Fibroblast of lung (primary cell): ENCODE measurements around the gene FAM53B. TPM values are rescaled to one million over a fixed set of nuclear protein-coding genes. Genes with fewer than 3 reads are reported as not detected.

Source experiments
- DNase-seq, 2 donors: peaks; one replicate each; pipeline versions ENCODE4 v3.0.0 to v3.0.0-alpha.2; 2010; ENCODE audit warnings: low read depth in 2 of 2
- H2AFZ ChIP-seq: 2 replicates; pipeline ENCODE4 v1.5.1; 2012; ENCODE audit warnings: low read length, control low read depth, inconsistent platforms
- H3K27ac ChIP-seq: 2 replicates; pipeline ENCODE4 v1.5.1; 2011; ENCODE audit warnings: low read length, control low read depth; ENCODE audit not compliant: insufficient read depth
- H3K27me3 ChIP-seq: 2 replicates; pipeline ENCODE4 v1.5.1; 2011; ENCODE audit warnings: mild to moderate bottlenecking, low read length; ENCODE audit not compliant: control insufficient read depth, insufficient read depth
- H3K36me3 ChIP-seq: 2 replicates; pipeline ENCODE4 v1.5.1; 2011; ENCODE audit warnings: low read length; ENCODE audit not compliant: control insufficient read depth, insufficient read depth
- H3K4me1 ChIP-seq: 2 replicates; pipeline ENCODE4 v1.5.1; 2011; ENCODE audit warnings: low read length; ENCODE audit not compliant: control insufficient read depth, insufficient read depth; ENCODE audit errors: extremely low read depth
- H3K4me2 ChIP-seq: 2 replicates; pipeline ENCODE4 v1.5.1; 2011; ENCODE audit warnings: low read length, control low read depth; ENCODE audit not compliant: insufficient read depth; ENCODE audit errors: extremely low read depth
- H3K4me3 ChIP-seq, 4 experiments: fragments of 200-600 bp in 1 of 4; sonication (generic) in 1 of 4; replicated peaks in 1 of 4; 2 replicates each; pipeline ENCODE4 v1.5.1; 2011 to 2016; ENCODE audit warnings: low read length in 4 of 4, low read depth in 3 of 4, mild to moderate bottlenecking in 3 of 4, control low read depth in 2 of 4, inconsistent platforms in 1 of 4, mixed read lengths in 1 of 4; ENCODE audit not compliant: insufficient read depth in 1 of 4; ENCODE audit errors: control extremely low read depth in 1 of 4
- H3K79me2 ChIP-seq: 2 replicates; pipeline ENCODE4 v1.5.1; 2012; ENCODE audit warnings: mild to moderate bottlenecking, low read length, inconsistent platforms; ENCODE audit not compliant: control insufficient read depth, insufficient read depth
- H3K9ac ChIP-seq: 2 replicates; pipeline ENCODE4 v1.5.1; 2011; ENCODE audit warnings: mild to moderate bottlenecking, low read length, control low read depth; ENCODE audit not compliant: insufficient read depth
- H3K9me3 ChIP-seq: 2 replicates; pipeline ENCODE4 v1.5.1; 2012; ENCODE audit warnings: low read depth, low read length; ENCODE audit not compliant: control insufficient read depth, insufficient read depth
- H4K20me1 ChIP-seq: 2 replicates; pipeline ENCODE4 v1.5.1; 2011; ENCODE audit warnings: low read length; ENCODE audit not compliant: control insufficient read depth, insufficient read depth; ENCODE audit errors: extremely low read depth
- CTCF ChIP-seq, 2 donors: IDR thresholded peaks in 1 of 2; conservative IDR thresholded peaks in 1 of 2; 1 replicate in 1 of 2; 2 replicates in 1 of 2; pipeline ENCODE4 v1.5.1; 2011 to 2012; ENCODE audit warnings: low read length in 2 of 2, control low read depth in 1 of 2, inconsistent platforms in 1 of 2, low read depth in 1 of 2, mild to moderate bottlenecking in 1 of 2
- EZH2 ChIP-seq: IDR thresholded peaks from 2 replicates; pipeline ENCODE4 v1.5.1; 2012; ENCODE audit warnings: low read length, control low read depth, mild to moderate bottlenecking; ENCODE audit errors: missing control alignments
- polyA plus RNA-seq, 2 donors: library from polyadenylated mRNA; depleted of rRNA in 1 of 2; stranded (reverse) in 1 of 2; unstranded in 1 of 2; fragments of >200 nt; gene quantifications; 2 replicates each; pipeline ENCODE4 v1.2.1, GENCODE V29; 2011 to 2012; ENCODE audit warnings: missing spikeins in 1 of 2
- total RNA-seq: library from RNA; depleted of rRNA; stranded (reverse); fragments of >200 nt; gene quantifications from 2 replicates; pipeline ENCODE4 v1.2.1, GENCODE V29; 2014

FAM53B gene
- total and polyA plus RNA-seq, 2 donors (not counting 1 experiment from before 2014, with no cell fraction given), result 2.2 to 11.7 TPM

GRCh38 chr10:124594240-124594639 lies 149.9 kb downstream of the FAM53B start:
- Histone ChIP-seq H3K9ac (no peak overlapping the region), H2AFZ (no peak overlapping the region), H3K4me3 (no peak overlapping the region), H3K27me3 (no peaks in the 10 kb centered on the region), H3K4me2 (no peak overlapping the region), H3K9me3 (no peaks in the 10 kb centered on the region), H3K79me2 (no peaks in the 10 kb centered on the region), H3K36me3 (no peaks in the 10 kb centered on the region), H4K20me1 (no peaks in the 10 kb centered on the region), H3K4me1 (no peaks in the 10 kb centered on the region), H3K27ac (no peak overlapping the region)
- TF ChIP-seq CTCF (conservative IDR thresholded peaks at IDR 0.05 in 1 of 2, IDR thresholded peaks at IDR 0.05 in 1 of 2; ENCODE audit: low read depth in 1 of 2, low read length in 2 of 2) (no peak), EZH2 (no peak)
- no peak for DNase-seq

GRCh38 chr10:124593431-124593985 lies 150.7 kb downstream of the FAM53B start:
- no peak for DNase-seq
- Histone ChIP-seq H4K20me1 (no peaks in the 10 kb centered on the region), H3K36me3 (no peaks in the 10 kb centered on the region), H3K4me3 (no peak overlapping the region), H3K4me1 (no peaks in the 10 kb centered on the region), H3K27me3 (no peaks in the 10 kb centered on the region), H3K9ac (no peak overlapping the region), H3K9me3 (no peaks in the 10 kb centered on the region), H2AFZ (no peak overlapping the region), H3K4me2 (no peak overlapping the region), H3K79me2 (no peaks in the 10 kb centered on the region), H3K27ac (no peak overlapping the region)
- TF ChIP-seq CTCF (conservative IDR thresholded peaks at IDR 0.05 in 1 of 2, IDR thresholded peaks at IDR 0.05 in 1 of 2; ENCODE audit: low read depth in 1 of 2, low read length in 2 of 2) (no peak), EZH2 (no peak)

- Histone ChIP-seq H3K27ac (no peak overlapping the region), H3K27me3 (no peaks in the 10 kb centered on the region), H3K36me3 (no peaks in the 10 kb centered on the region), H3K79me2 (no peaks in the 10 kb centered on the region), H3K4me3 (no peak overlapping the region), H3K9ac (no peak overlapping the region), H3K9me3 (no peaks in the 10 kb centered on the region), H3K4me1 (no peaks in the 10 kb centered on the region), H2AFZ (no peak overlapping the region), H4K20me1 (no peaks in the 10 kb centered on the region), H3K4me2 (no peak overlapping the region)
- TF ChIP-seq CTCF (conservative IDR thresholded peaks at IDR 0.05 in 1 of 2, IDR thresholded peaks at IDR 0.05 in 1 of 2; ENCODE audit: low read depth in 1 of 2, low read length in 2 of 2), result no peak
- no peak for TF ChIP-seq EZH2
- no peak for DNase-seq
These were observed 151.3 kb downstream of the FAM53B start for GRCh38 chr10:124592736-124593430.
